Measurements from ENCODE around the gene BTN3A1.

Gene BTN3A1

GRCh38 chr6:26403893-26404292 is 1.8 kb downstream of the BTN3A1 start:
- peaks cover 24% of the 10 kb centered on the region for H3K4me1 ChIP-seq (ENCODE audit: control insufficient read depth, low read length)
- no peaks in the 10 kb centered on the region for H4K20me1 ChIP-seq (ENCODE audit: control insufficient read depth, insufficient read depth, low read depth, low read length)
- no peaks in the 10 kb centered on the region for H3K27me3 ChIP-seq (ENCODE audit: control insufficient read depth, low read length)
- H3K79me2 ChIP-seq (ENCODE audit: control insufficient read depth, low read length): no peaks in the 10 kb centered on the region
- H3K4me3 ChIP-seq (ENCODE audit: low read length): no peak overlapping the region
- no peak overlapping the region for H3K27ac ChIP-seq (ENCODE audit: low read depth, low read length)
- no peaks in the 10 kb centered on the region for H3K9me2 ChIP-seq (replicated peaks; ENCODE audit: control insufficient read depth, low read length)
- no peaks in the 10 kb centered on the region for H3K9me3 ChIP-seq (ENCODE audit: control insufficient read depth, insufficient read depth, low read length)
- H3F3A ChIP-seq (ENCODE audit: control insufficient read depth, insufficient read depth): no peaks in the 10 kb centered on the region
- no peaks in the 10 kb centered on the region for H3K36me3 ChIP-seq (ENCODE audit: control insufficient read depth, low read length)
- TF ChIP-seq, protein P1, sequence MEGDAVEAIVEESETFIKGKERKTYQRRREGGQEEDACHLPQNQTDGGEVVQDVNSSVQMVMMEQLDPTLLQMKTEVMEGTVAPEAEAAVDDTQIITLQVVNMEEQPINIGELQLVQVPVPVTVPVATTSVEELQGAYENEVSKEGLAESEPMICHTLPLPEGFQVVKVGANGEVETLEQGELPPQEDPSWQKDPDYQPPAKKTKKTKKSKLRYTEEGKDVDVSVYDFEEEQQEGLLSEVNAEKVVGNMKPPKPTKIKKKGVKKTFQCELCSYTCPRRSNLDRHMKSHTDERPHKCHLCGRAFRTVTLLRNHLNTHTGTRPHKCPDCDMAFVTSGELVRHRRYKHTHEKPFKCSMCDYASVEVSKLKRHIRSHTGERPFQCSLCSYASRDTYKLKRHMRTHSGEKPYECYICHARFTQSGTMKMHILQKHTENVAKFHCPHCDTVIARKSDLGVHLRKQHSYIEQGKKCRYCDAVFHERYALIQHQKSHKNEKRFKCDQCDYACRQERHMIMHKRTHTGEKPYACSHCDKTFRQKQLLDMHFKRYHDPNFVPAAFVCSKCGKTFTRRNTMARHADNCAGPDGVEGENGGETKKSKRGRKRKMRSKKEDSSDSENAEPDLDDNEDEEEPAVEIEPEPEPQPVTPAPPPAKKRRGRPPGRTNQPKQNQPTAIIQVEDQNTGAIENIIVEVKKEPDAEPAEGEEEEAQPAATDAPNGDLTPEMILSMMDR (IDR thresholded peaks at IDR 0.05; ENCODE audit: low read depth, low read length, poor library complexity, severe bottlenecking): no peak
- TF ChIP-seq EZH2phosphoT487 (IDR thresholded peaks at IDR 0.05; ENCODE audit: borderline replicate concordance, low read length): no peak
- H3K4me2 ChIP-seq (ENCODE audit: low read length): no peak overlapping the region

DNA sequence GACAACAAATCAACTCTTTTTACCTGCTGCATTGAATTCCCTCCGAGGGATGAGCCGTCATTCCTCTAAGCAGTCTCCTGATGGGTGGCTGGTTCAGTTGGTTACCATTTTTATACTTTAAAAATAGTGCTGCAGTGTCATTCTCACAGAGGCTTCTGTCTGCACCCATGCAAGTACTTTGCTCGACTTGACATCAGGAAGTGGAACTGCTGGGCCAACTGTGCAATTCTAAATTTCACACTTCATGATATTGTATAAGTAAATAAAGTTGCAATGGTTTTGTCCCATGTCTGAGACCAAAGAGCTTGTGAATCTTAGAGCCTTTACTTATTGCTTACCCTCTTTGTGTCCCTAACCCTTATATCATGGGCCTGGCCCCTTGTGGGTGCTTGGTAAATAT is 2.5 kb downstream of the BTN3A1 start:
- Histone ChIP-seq H3F3A (ENCODE audit: control insufficient read depth, insufficient read depth) (no peaks in the 10 kb centered on the region), H3K4me3 (ENCODE audit: low read length) (no peak overlapping the region), H3K4me1 (ENCODE audit: control insufficient read depth, low read length) (peaks cover 24% of the 10 kb centered on the region), H3K27me3 (ENCODE audit: control insufficient read depth, low read length) (no peaks in the 10 kb centered on the region), H3K79me2 (ENCODE audit: control insufficient read depth, low read length) (no peaks in the 10 kb centered on the region), H3K9me3 (ENCODE audit: control insufficient read depth, insufficient read depth, low read length) (no peaks in the 10 kb centered on the region), H3K27ac (ENCODE audit: low read depth, low read length) (no peak overlapping the region), H3K9me2 (replicated peaks; ENCODE audit: control insufficient read depth, low read length) (no peaks in the 10 kb centered on the region), H4K20me1 (ENCODE audit: control insufficient read depth, insufficient read depth, low read depth, low read length) (no peaks in the 10 kb centered on the region), H3K36me3 (ENCODE audit: control insufficient read depth, low read length) (no peaks in the 10 kb centered on the region), H3K4me2 (ENCODE audit: low read length) (no peak overlapping the region)
- no peak for TF ChIP-seq EZH2phosphoT487 (IDR thresholded peaks at IDR 0.05; ENCODE audit: borderline replicate concordance, low read length)
- TF ChIP-seq, protein P1 (IDR thresholded peaks at IDR 0.05; ENCODE audit: low read depth, low read length, poor library complexity, severe bottlenecking): no peak

DNA sequence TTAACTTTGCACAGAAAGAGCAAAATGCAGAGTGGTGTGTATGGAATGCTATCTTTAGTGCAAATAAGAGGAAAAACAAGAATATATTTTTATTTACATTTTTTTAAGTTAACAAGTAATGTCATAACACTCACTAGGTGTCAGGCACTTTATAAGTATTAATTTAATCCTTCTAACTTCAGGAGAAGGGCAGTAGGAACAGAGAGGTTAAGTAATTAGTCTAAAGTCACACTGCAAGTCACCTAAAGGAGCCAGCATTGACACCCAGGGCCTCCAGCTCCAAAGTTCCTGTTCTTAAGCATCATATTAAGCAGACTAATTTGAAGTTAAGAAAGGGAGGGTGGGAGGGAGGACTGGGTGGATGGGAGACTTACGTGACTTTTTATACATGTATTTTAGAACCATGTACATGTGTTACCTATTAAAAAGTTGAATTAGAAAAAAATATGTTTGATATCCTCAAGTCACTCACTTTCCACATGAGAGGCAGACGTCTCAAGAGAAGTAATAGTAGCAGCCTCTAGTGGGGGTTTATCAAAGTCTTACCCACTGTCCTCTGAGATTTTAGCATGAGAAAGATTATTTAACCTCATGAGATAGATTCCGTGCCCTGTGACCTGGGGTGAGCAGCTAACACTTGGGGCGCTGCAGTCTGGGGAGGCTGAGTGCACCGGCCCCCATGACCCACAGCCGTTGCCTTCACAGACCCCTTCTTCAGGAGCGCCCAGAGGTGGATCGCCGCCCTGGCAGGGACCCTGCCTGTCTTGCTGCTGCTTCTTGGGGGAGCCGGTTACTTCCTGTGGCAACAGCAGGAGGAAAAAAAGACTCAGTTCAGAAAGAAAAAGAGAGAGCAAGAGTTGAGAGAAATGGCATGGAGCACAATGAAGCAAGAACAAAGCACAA is 7.0 kb downstream of the BTN3A1 start:
- Histone ChIP-seq H3K4me2 (ENCODE audit: low read length) (no peak overlapping the region), H3K36me3 (ENCODE audit: control insufficient read depth, low read length) (no peaks in the 10 kb centered on the region), H3K27ac (ENCODE audit: low read depth, low read length) (no peak overlapping the region), H3F3A (ENCODE audit: control insufficient read depth, insufficient read depth) (no peaks in the 10 kb centered on the region), H3K27me3 (ENCODE audit: control insufficient read depth, low read length) (no peaks in the 10 kb centered on the region), H3K4me1 (ENCODE audit: control insufficient read depth, low read length) (no peaks in the 10 kb centered on the region), H3K79me2 (ENCODE audit: control insufficient read depth, low read length) (no peaks in the 10 kb centered on the region), H3K9me2 (replicated peaks; ENCODE audit: control insufficient read depth, low read length) (no peaks in the 10 kb centered on the region), H4K20me1 (ENCODE audit: control insufficient read depth, insufficient read depth, low read depth, low read length) (no peaks in the 10 kb centered on the region), H3K4me3 (ENCODE audit: low read length) (no peak overlapping the region), H3K9me3 (ENCODE audit: control insufficient read depth, insufficient read depth, low read length) (no peaks in the 10 kb centered on the region)
- no peak for TF ChIP-seq EZH2phosphoT487 (IDR thresholded peaks at IDR 0.05; ENCODE audit: borderline replicate concordance, low read length)
- TF ChIP-seq, protein P1 (IDR thresholded peaks at IDR 0.05; ENCODE audit: low read depth, low read length, poor library complexity, severe bottlenecking): no peak

Measured in DOHH2 (cell line).